ENCODE data around the gene SERPINB3. TPM values are rescaled to one million over a fixed set of nuclear protein-coding genes. Genes with fewer than 3 reads are reported as not detected.

Gene SERPINB3
- total RNA-seq, 3 donors from 2014 or later (not counting 1 experiment from before 2014, with no cell fraction given), result not detected

DNA sequence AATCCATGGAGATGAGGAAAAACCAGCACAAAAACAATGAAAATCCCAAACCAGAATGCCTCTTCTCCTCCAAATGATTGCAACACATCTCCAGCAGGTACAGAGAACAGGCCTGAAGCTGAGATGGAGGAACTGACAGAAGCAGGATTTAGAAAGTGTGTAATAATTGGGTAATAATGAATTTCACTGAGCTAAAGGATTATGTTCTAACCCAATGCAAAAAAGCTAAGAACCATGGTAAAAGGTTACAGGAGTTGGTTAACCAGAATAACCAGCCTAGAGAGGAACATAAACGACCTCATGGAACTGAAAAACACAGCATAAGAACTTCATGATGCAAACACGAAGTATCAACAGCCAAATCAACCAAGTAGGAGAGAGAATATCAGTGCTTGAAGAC is 27.4 kb upstream of the SERPINB3 start:
- no peak for ATAC-seq
- Mint-ChIP-seq H3K27me3 (ENCODE audit: low read depth in 2 of 2) (peaks cover 0 to 4% of the 10 kb centered on the region in 2 donors), H3K9me3 (peaks cover 3 to 6% of the 10 kb centered on the region in 2 donors), H3K27ac (no peak overlapping the region), H3K36me3 (no peaks in the 10 kb centered on the region), H3K4me1 (no peaks in the 10 kb centered on the region), H3K4me3 (no peak overlapping the region)
- intact Hi-C loops (cut with micrococcal nuclease), result no loop called here
- Histone ChIP-seq H3K9me3 (ENCODE audit: control insufficient read depth, insufficient read depth, low read length) (peaks cover 2% of the 10 kb centered on the region), H3K27me3 (ENCODE audit: control insufficient read depth, insufficient read depth, low read length) (no peaks in the 10 kb centered on the region), H3K4me3 (ENCODE audit: low read length) (no peak overlapping the region), H3K27ac (ENCODE audit: low read length) (no peak overlapping the region), H3K4me1 (ENCODE audit: control insufficient read depth, insufficient read depth, low read length) (no peaks in the 10 kb centered on the region), H3K36me3 (ENCODE audit: control insufficient read depth, insufficient read depth, low read length) (no peaks in the 10 kb centered on the region)
- DNase-seq, result no peak
- TF ChIP-seq, protein P1, sequence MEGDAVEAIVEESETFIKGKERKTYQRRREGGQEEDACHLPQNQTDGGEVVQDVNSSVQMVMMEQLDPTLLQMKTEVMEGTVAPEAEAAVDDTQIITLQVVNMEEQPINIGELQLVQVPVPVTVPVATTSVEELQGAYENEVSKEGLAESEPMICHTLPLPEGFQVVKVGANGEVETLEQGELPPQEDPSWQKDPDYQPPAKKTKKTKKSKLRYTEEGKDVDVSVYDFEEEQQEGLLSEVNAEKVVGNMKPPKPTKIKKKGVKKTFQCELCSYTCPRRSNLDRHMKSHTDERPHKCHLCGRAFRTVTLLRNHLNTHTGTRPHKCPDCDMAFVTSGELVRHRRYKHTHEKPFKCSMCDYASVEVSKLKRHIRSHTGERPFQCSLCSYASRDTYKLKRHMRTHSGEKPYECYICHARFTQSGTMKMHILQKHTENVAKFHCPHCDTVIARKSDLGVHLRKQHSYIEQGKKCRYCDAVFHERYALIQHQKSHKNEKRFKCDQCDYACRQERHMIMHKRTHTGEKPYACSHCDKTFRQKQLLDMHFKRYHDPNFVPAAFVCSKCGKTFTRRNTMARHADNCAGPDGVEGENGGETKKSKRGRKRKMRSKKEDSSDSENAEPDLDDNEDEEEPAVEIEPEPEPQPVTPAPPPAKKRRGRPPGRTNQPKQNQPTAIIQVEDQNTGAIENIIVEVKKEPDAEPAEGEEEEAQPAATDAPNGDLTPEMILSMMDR (IDR thresholded peaks at IDR 0.05), result no peak
- WGBS (ENCODE audit: insufficient coverage), result 79% methylated on average over 2 of the region's 2 CpGs

DNA sequence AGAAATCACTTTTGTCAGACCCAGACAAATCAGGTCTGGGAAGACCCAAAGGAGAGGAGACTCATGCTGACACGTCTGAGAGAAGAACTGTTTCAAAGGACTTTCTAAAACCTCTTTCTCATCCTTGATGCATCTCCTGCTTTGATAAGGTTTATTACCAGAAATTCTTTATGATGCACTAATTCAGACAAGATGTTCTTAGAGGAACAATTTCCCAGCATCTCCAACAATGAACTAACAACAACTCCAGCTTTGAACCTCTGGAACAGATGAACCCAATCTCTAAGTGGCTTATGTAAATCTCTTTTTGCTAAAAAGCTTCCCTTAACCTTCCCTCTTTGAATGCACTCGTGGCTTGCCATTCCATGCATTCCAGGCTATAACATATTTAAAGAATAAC is 25.2 kb upstream of the SERPINB3 start:
- Histone ChIP-seq H3K27me3 (ENCODE audit: control insufficient read depth, insufficient read depth, low read length) (no peaks in the 10 kb centered on the region), H3K4me1 (ENCODE audit: control insufficient read depth, insufficient read depth, low read length) (no peaks in the 10 kb centered on the region), H3K4me3 (ENCODE audit: low read length) (no peak overlapping the region), H3K27ac (ENCODE audit: low read length) (no peak overlapping the region), H3K36me3 (ENCODE audit: control insufficient read depth, insufficient read depth, low read length) (no peaks in the 10 kb centered on the region), H3K9me3 (ENCODE audit: control insufficient read depth, insufficient read depth, low read length) (peaks cover 2% of the 10 kb centered on the region)
- TF ChIP-seq, protein P1 (IDR thresholded peaks at IDR 0.05), result no peak
- intact Hi-C loops (cut with micrococcal nuclease), result no loop called here
- Mint-ChIP-seq H3K27ac (no peak overlapping the region), H3K36me3 (no peaks in the 10 kb centered on the region), H3K9me3 (peaks cover 3 to 8% of the 10 kb centered on the region in 2 donors), H3K27me3 (ENCODE audit: low read depth in 2 of 2) (peaks cover 0 to 7% of the 10 kb centered on the region in 2 donors), H3K4me1 (no peaks in the 10 kb centered on the region), H3K4me3 (no peak overlapping the region)
- 46% methylated on average over 2 of the region's 2 CpGs for WGBS (ENCODE audit: insufficient coverage)
- no peak for ATAC-seq
- DNase-seq, result no peak

DNA sequence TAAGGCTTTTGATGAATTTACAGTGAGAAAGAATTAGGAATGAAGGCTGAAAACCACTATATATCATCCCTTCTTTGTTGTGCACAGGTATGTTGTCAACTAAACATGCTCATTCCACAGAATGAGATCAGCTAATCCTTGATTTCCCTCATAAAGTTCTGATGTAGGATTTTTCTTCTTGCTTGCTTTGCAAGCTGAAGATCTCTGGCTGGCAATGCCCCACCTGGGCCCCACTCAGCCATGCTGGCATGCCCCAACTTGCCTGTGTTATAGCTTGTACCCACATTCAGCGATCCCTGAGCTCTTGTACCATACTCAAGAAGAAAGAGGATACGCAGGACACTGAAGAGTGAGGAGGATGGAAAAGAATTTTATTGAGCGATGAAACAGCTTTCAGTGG is 23.0 kb upstream of the SERPINB3 start:
- WGBS (ENCODE audit: insufficient coverage), result 97% methylated on average over 3 of the region's 3 CpGs
- Histone ChIP-seq H3K27me3 (ENCODE audit: control insufficient read depth, insufficient read depth, low read length) (no peaks in the 10 kb centered on the region), H3K27ac (ENCODE audit: low read length) (no peak overlapping the region), H3K9me3 (ENCODE audit: control insufficient read depth, insufficient read depth, low read length) (peaks cover 2% of the 10 kb centered on the region), H3K4me1 (ENCODE audit: control insufficient read depth, insufficient read depth, low read length) (no peaks in the 10 kb centered on the region), H3K4me3 (ENCODE audit: low read length) (no peak overlapping the region), H3K36me3 (ENCODE audit: control insufficient read depth, insufficient read depth, low read length) (no peaks in the 10 kb centered on the region)
- ATAC-seq (no peak), DNase-seq (no peak)
- TF ChIP-seq, protein P1 (IDR thresholded peaks at IDR 0.05), result no peak
- intact Hi-C loops (cut with micrococcal nuclease), result no loop called here
- Mint-ChIP-seq H3K4me1 (no peaks in the 10 kb centered on the region), H3K27ac (no peak overlapping the region), H3K27me3 (ENCODE audit: low read depth in 2 of 2) (peaks cover 0 to 7% of the 10 kb centered on the region in 2 donors), H3K36me3 (no peaks in the 10 kb centered on the region), H3K4me3 (no peak overlapping the region), H3K9me3 (peaks cover 0 to 8% of the 10 kb centered on the region in 2 donors)

DNA sequence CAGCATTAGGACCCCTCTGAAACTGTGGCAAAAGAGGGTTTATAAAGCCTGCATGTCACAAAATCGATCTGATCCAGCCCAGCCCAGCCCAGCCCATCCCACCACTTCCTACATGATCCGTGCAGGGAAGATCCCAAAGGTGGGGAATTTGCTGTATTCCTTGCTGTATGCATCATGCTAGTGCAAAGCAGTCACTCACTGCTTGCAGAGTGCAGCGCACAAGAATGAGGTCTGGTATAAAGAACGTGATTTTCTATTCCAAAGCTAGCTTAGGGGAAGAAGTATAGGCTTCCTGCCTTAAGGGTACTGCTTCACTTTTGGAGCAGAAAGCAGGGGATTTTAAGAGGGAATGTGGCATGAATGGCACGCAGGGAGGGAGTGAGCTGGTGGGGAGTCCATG is 22.2 kb upstream of the SERPINB3 start:
- no peak for ATAC-seq
- Mint-ChIP-seq H3K27me3 (ENCODE audit: low read depth in 2 of 2) (peaks cover 0 to 3% of the 10 kb centered on the region in 2 donors), H3K36me3 (no peaks in the 10 kb centered on the region), H3K27ac (no peak overlapping the region), H3K9me3 (peaks cover 0 to 8% of the 10 kb centered on the region in 2 donors), H3K4me3 (no peak overlapping the region), H3K4me1 (no peaks in the 10 kb centered on the region)
- Histone ChIP-seq H3K36me3 (ENCODE audit: control insufficient read depth, insufficient read depth, low read length) (no peaks in the 10 kb centered on the region), H3K9me3 (ENCODE audit: control insufficient read depth, insufficient read depth, low read length) (peaks cover 2% of the 10 kb centered on the region), H3K4me3 (ENCODE audit: low read length) (no peak overlapping the region), H3K4me1 (ENCODE audit: control insufficient read depth, insufficient read depth, low read length) (no peaks in the 10 kb centered on the region), H3K27ac (ENCODE audit: low read length) (no peak overlapping the region), H3K27me3 (ENCODE audit: control insufficient read depth, insufficient read depth, low read length) (no peaks in the 10 kb centered on the region)
- WGBS (ENCODE audit: insufficient coverage), result 78% methylated on average over 5 of the region's 5 CpGs
- intact Hi-C loops (cut with micrococcal nuclease), result no loop called here
- TF ChIP-seq, protein P1 (IDR thresholded peaks at IDR 0.05), result no peak
- no peak for DNase-seq

Data from natural killer cell (primary cell).